Measurements from ENCODE around the gene ZNF26. TPM values are rescaled to one million over a fixed set of nuclear protein-coding genes. Genes with fewer than 3 reads are reported as not detected.

ZNF26 gene
- total RNA-seq, 1 experiment from 2014 or later: 16.0 TPM

DNA sequence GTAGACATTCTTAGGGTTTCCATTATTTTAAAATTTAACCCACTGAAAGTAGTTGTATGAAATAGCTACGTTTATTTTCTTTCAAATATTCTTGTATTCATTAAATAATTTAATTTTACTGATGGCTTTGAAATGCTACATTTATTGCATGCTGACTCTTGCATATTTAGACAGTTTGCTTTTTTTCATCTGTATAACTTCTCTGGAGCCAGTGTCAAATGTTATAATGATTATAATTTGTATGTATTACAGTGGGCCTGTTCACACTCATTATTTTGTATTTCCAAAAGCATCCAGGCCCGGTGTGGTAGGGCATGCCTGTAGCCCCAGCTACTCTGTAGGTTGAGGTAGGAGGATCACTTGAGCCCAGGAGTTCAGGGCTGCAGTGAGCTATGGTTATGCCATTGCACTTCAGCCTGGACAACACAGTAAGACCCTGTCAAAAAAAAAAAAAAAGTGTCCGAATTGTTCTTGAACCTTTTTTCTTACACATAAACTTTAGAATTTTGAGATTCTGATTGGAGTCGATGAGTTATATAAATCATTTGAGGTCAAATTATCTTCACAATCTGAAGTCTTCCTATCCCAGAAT is 52.0 kb downstream of the ZNF26 start:
- CTCF ChIA-PET: interaction anchor here (0.5 kb wide), 1 partner anchor 111 kb away, joined by 8 read pairs; no protein-coding TSS in a partner anchor
- Histone ChIP-seq H3K4me1 (ENCODE audit: insufficient read depth, low read length, poor library complexity, severe bottlenecking) (no peaks in the 10 kb centered on the region), H3K4me3 (ENCODE audit: low read depth, low read length, poor library complexity, severe bottlenecking) (peak overlapping the region; percentile 68), H3K27me3 (replicated peaks; ENCODE audit: insufficient read depth, low read depth, low read length, poor library complexity) (no peaks in the 10 kb centered on the region), H3K9me3 (ENCODE audit: low read depth, low read length, poor library complexity, severe bottlenecking) (peaks cover 67% of the 10 kb centered on the region), H3K36me3 (ENCODE audit: insufficient read depth, low read length, poor library complexity, severe bottlenecking) (peaks cover 40% of the 10 kb centered on the region), H3K27ac (ENCODE audit: low read depth, low read length, poor library complexity, severe bottlenecking) (peak overlapping the region; percentile 96)
- DNase-seq (ENCODE audit: low spot score): no peak
- intact Hi-C loops (cut with micrococcal nuclease; ENCODE audit: unreplicated experiment): no loop called here
- BruUV-seq (replicated peaks): no TSS peak
- TF ChIP-seq, protein P1, sequence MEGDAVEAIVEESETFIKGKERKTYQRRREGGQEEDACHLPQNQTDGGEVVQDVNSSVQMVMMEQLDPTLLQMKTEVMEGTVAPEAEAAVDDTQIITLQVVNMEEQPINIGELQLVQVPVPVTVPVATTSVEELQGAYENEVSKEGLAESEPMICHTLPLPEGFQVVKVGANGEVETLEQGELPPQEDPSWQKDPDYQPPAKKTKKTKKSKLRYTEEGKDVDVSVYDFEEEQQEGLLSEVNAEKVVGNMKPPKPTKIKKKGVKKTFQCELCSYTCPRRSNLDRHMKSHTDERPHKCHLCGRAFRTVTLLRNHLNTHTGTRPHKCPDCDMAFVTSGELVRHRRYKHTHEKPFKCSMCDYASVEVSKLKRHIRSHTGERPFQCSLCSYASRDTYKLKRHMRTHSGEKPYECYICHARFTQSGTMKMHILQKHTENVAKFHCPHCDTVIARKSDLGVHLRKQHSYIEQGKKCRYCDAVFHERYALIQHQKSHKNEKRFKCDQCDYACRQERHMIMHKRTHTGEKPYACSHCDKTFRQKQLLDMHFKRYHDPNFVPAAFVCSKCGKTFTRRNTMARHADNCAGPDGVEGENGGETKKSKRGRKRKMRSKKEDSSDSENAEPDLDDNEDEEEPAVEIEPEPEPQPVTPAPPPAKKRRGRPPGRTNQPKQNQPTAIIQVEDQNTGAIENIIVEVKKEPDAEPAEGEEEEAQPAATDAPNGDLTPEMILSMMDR (conservative IDR thresholded peaks at IDR 0.05; ENCODE audit: low read depth, low read length): no peak
- TF ChIP-seq EZH2 (IDR thresholded peaks at IDR 0.05; ENCODE audit: borderline replicate concordance, low read depth, low read length, poor library complexity, severe bottlenecking): no peak
- POLR2A ChIA-PET (ENCODE audit: low non-redundant PET): no interaction called here

DNA sequence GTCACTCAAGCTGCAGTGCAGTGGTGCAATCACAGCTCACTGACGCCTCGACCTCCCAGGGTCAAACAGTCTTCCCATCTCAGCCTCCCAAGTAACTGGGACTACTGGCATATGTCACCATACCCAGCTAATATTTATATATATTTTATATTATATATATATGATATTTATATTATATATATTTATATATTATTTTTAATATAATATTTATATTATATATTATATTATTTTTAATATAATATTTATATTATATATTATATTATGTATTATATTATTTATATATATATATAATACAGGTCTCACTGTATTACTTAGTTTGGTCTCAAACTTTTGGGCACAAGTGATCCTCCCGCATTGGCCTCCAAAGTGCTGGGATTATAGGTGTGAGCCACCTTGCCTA is 60.5 kb downstream of the ZNF26 start:
- Histone ChIP-seq H3K4me1 (ENCODE audit: insufficient read depth, low read length, poor library complexity, severe bottlenecking) (no peaks in the 10 kb centered on the region), H3K27ac (ENCODE audit: low read depth, low read length, poor library complexity, severe bottlenecking) (no peak overlapping the region), H3K4me3 (ENCODE audit: low read depth, low read length, poor library complexity, severe bottlenecking) (no peak overlapping the region), H3K27me3 (replicated peaks; ENCODE audit: insufficient read depth, low read depth, low read length, poor library complexity) (no peaks in the 10 kb centered on the region), H3K9me3 (ENCODE audit: low read depth, low read length, poor library complexity, severe bottlenecking) (peaks cover 97% of the 10 kb centered on the region), H3K36me3 (ENCODE audit: insufficient read depth, low read length, poor library complexity, severe bottlenecking) (peaks cover 91% of the 10 kb centered on the region)
- intact Hi-C loops (cut with micrococcal nuclease; ENCODE audit: unreplicated experiment): no loop called here
- no TSS peak for BruUV-seq (replicated peaks)
- no peak for DNase-seq (ENCODE audit: low spot score)
- CTCF ChIA-PET: no interaction called here
- POLR2A ChIA-PET (ENCODE audit: low non-redundant PET): no interaction called here
- TF ChIP-seq, protein P1 (conservative IDR thresholded peaks at IDR 0.05; ENCODE audit: low read depth, low read length): no peak
- TF ChIP-seq EZH2 (IDR thresholded peaks at IDR 0.05; ENCODE audit: borderline replicate concordance, low read depth, low read length, poor library complexity, severe bottlenecking): no peak

DNA sequence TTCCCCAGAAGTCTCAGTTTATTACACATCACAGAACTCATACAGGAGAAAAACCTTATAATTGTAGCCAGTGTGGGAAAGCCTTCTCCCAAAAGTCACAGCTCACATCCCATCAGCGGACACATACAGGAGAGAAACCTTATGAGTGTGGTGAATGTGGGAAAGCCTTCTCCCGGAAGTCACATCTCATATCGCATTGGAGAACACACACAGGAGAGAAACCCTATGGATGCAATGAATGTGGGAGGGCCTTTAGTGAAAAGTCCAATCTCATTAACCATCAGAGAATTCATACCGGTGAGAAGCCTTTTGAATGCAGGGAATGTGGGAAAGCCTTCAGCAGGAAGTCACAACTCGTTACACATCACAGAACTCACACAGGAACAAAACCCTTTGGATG is 71.3 kb downstream of the ZNF26 start:
- no peaks in the 10 kb centered on the region for H3K4me1 ChIP-seq (ENCODE audit: insufficient read depth, low read length, poor library complexity, severe bottlenecking)
- ChIA-PET CTCF (no interaction called here), POLR2A (ENCODE audit: low non-redundant PET) (no interaction called here)
- H3K27ac ChIP-seq (ENCODE audit: low read depth, low read length, poor library complexity, severe bottlenecking): no peak overlapping the region
- H3K36me3 ChIP-seq (ENCODE audit: insufficient read depth, low read length, poor library complexity, severe bottlenecking): peaks cover 40% of the 10 kb centered on the region
- intact Hi-C loops (cut with micrococcal nuclease; ENCODE audit: unreplicated experiment): no loop called here
- BruUV-seq (replicated peaks): no TSS peak
- H3K9me3 ChIP-seq (ENCODE audit: low read depth, low read length, poor library complexity, severe bottlenecking): peaks cover 89% of the 10 kb centered on the region
- no peak overlapping the region for H3K4me3 ChIP-seq (ENCODE audit: low read depth, low read length, poor library complexity, severe bottlenecking)
- DNase-seq (ENCODE audit: low spot score): no peak
- no peaks in the 10 kb centered on the region for H3K27me3 ChIP-seq (replicated peaks; ENCODE audit: insufficient read depth, low read depth, low read length, poor library complexity)
- TF ChIP-seq, protein P1 (conservative IDR thresholded peaks at IDR 0.05; ENCODE audit: low read depth, low read length): no peak
- TF ChIP-seq EZH2 (IDR thresholded peaks at IDR 0.05; ENCODE audit: borderline replicate concordance, low read depth, low read length, poor library complexity, severe bottlenecking): no peak

Measured in A673 (cell line).